AG09319 (cell line): ENCODE measurements around the gene PTPRJ.

Experiments
- DNase-seq: peaks from one replicate; pipeline ENCODE4 v3.0.0-alpha.2; 2010; ENCODE audit warnings: low read depth; ENCODE audit errors: extremely low read depth
- CTCF ChIP-seq: IDR thresholded peaks from 2 replicates; pipeline ENCODE4 v1.5.1; 2011; ENCODE audit warnings: low read depth, mild to moderate bottlenecking, inconsistent platforms, low read length, moderate library complexity

PTPRJ gene

GRCh38 chr11:48085688-48086087 is 105.3 kb downstream of the PTPRJ start:
- no peak for TF ChIP-seq CTCF
- DNase-seq, result no peak

- no peak for DNase-seq
- TF ChIP-seq CTCF, result no peak
These were observed 107.1 kb downstream of the PTPRJ start for GRCh38 chr11:48087422-48087821.

GRCh38 chr11:48087974-48088681 is 107.8 kb downstream of the PTPRJ start:
- DNase-seq, result no peak
- no peak for TF ChIP-seq CTCF

GRCh38 chr11:48088682-48089050 is 108.3 kb downstream of the PTPRJ start:
- no peak for TF ChIP-seq CTCF
- DNase-seq, result no peak

- DNase-seq, result no peak
- no peak for TF ChIP-seq CTCF
These were observed 109.8 kb downstream of the PTPRJ start for GRCh38 chr11:48090174-48090573.

- DNase-seq, result no peak
- TF ChIP-seq CTCF, result no peak
These were observed 111.2 kb downstream of the PTPRJ start for GRCh38 chr11:48091426-48092102.

GRCh38 chr11:48093323-48093722 is 113.0 kb downstream of the PTPRJ start:
- no peak for DNase-seq
- TF ChIP-seq CTCF, result no peak
